Hepatocyte (in vitro differentiated cells): ENCODE measurements around the gene CDC34.

Experiments
- CTCF ChIP-seq: fragments of 200-600 bp; sonication (generic); IDR thresholded peaks from 2 replicates; pipeline ENCODE4 v1.5.1; 2016; ENCODE audit warnings: antibody characterized with exemption, mild to moderate bottlenecking; ENCODE audit not compliant: poor library complexity
- EZH2 ChIP-seq: fragments of 200-600 bp; sonication (generic); IDR thresholded peaks from 2 replicates; pipeline ENCODE4 v1.6.1; 2016; ENCODE audit warnings: antibody characterized with exemption, mild to moderate bottlenecking, borderline replicate concordance
- EZH2phosphoT487 ChIP-seq: fragments of 200-600 bp; sonication (generic); IDR thresholded peaks from one replicate; pipeline ENCODE4 v1.6.1; 2018; ENCODE audit warnings: antibody characterized with exemption, mild to moderate bottlenecking, low read depth, moderate library complexity; ENCODE audit not compliant: unreplicated experiment, severe bottlenecking

- no peak for TF ChIP-seq EZH2
- no peak for TF ChIP-seq CTCF
- no peak for TF ChIP-seq EZH2phosphoT487
These were observed 39.5 kb downstream of the CDC34 start for GRCh38 chr19:570937-571565.
